T1000 (cell line): ENCODE measurements around the gene CEP295NL.
A peak's percentile ranks its signal among the peaks of the same experiment; 100 is the strongest.

Experiments used
- DNase-seq: peaks from one replicate; lab custom pipeline; 2025; ENCODE audit warnings: mixed read lengths; lab: John Stamatoyannopoulos, UW

Gene CEP295NL

GRCh38 chr17:78864117-78864516, 38.9 kb downstream of the CEP295NL start:
- DNase-seq: no peak

GRCh38 chr17:78862073-78863023, 40.7 kb downstream of the CEP295NL start:
- peak; percentile 98 for DNase-seq

- no peak for DNase-seq
Measured at GRCh38 chr17:78861229-78861628, 41.8 kb downstream of the CEP295NL start.

DNA sequence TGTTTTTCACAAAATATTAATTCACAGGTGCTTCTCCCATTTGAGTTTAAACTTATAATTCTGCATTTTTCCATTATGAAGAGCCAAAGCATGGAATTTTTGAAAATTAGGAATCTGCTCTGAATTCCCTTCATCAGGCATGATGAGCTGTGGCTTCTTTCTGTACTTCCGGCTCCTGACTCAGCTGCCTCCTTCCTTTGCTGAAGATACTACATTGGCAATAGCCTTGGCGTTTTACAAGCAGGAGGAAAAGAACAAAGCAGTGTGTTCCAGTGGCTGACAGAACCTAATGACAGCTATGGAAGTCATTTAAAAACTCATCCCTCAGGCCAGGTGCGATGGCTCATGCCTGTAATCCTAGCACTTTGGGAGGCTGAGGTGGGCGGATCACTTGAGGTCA, 44.0 kb downstream of the CEP295NL start:
- DNase-seq: no peak

DNA sequence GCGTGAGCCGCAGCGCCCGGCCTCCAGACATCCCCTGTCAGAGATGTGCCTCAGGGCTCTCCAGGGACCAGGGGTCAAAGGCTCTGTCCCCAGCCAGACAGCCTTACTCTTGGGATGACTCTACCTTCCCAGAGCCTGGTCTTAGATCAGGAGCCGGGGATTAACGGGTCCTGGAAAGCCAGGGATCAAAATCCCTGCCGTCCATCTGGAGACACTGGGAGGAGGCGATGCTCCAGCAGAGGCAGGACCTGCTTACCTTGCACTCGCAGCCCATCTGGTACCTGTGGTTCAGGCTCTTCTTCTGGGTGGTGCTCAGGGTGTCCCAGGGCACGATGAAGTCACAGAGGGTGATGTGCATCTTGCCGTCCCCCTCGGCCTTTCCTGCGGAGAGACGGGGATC, 45.7 kb downstream of the CEP295NL start:
- DNase-seq: no peak

- DNase-seq: no peak
Measured at GRCh38 chr17:78855561-78856165, 47.3 kb downstream of the CEP295NL start.

DNA sequence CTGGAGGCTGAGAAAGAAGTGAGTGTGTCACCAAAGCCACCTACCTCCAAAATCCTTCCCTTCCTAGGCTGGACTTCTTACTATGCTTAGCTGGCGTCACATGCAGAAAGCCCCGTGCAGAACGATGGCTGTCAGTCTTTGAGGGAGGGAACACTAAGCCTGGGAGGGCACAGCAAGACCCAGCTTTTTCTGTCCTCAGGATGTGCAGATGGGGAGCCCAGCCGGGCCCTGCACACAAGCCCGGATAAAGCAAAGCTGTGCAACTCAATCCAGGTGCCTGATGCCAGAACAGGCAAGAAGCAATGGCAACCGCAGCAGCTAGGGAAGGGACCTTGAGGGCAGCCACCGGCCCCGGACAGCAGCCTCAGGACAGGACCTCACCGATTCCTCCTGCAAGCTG, 48.5 kb downstream of the CEP295NL start:
- DNase-seq: no peak

- DNase-seq: no peak
Measured at GRCh38 chr17:78853926-78854394, 49.0 kb downstream of the CEP295NL start.

DNA sequence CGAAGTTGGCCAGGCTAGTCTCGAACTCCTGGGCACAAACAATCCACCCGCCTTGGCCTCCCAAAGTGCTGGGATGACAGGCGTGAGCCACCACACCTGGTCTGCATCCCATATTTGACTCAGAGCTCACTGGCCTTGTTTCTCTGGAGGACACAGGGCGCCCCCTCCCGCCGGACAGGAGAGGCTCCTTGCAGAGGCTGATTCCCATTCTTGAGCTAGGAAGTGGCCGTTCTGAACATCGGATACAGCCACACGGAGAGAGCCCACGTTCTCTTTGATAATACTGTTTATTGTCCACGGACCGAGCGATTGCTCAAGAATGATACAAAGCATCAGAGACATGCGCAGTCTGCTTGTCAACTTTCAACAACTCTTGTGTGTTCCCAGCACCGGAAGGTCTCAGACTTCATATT, 50.3 kb downstream of the CEP295NL start:
- DNase-seq: no peak

DNA sequence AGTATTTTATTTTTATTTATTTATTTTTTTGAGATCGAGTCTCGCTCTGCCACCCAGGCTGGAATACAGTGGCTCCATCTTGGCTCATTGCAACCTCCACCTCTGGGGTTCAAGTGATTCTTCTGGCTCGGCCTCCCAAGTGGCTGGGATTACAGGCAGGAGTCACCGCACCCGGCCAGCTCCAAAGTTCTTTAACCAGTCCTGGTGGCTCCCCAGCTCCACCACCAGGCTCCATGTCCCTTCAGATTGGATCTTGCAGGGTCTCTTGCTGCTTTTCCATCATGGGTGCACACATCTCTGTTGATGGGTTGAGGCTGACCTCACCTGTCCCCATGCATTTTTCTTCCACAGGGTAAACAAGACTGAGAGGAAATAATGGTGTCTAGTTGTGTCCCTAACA, 54.0 kb downstream of the CEP295NL start:
- DNase-seq: no peak

GRCh38 chr17:78847052-78847451, 55.9 kb downstream of the CEP295NL start:
- no peak for DNase-seq

DNA sequence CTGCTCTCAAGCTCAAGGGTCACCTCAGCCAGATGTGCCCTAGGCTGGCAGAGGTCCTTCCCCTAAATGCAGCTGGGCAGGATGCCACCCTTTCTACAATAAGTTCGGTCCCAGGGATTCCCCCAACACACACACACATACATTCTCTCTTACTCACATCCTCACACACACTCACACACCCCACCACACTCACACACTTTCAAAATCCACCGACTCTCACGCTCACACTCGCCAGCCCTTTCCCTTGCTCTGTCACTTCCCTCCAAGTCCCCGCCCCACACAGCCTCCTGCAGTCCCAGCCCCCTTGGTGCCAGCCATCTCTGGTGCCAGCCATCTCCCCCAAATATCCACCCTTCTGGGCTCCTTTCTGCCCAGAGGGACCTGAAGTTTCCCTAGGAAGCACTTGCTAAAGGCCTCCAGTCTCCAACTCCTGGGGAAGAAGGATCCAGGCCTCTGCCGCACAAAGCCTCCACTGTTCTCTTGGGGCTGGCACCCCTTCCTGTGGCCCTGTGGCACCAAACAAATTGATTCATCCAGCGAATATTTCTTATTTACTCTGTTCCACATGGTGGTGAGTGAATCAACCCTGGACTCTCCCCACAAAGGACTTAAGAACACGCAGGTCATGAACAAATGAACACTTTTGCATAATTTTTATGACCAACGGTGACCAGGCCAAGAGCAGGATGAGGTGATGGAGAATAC, 58.5 kb downstream of the CEP295NL start:
- no peak for DNase-seq

DNA sequence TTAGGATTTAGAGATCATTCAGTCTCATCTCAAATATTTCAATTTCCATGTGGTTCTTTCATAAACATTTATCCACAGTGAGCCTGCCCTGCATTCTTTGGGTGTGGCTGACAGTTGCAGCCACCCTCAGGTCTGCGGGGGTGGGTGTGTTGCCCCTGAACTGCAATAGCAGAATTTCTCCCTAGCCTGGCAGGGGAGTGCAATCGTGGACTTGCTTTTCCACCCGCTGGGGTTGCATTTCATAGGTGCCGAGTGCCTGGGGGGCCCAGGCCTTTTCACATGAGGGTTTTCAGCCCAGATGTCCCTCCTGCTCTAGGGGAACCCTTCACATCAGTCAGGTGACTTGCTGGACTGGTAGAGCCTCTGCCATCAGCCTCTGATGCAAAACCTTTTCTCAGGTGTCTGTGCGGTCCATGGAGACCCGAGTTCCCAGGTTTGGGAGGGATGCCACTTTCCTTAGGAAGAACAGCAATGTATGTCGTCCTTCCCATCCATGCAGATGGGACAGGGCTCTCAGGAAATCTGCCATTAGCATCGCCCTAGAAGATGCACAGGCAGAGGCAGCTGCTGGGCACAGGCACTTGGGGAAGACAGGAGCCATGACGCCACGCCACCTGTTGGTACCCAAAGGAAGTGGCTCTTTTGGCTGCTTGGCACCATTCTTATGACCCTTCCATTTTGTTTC, 60.0 kb downstream of the CEP295NL start:
- DNase-seq: no peak

GRCh38 chr17:78840780-78841611, 62.0 kb downstream of the CEP295NL start, which contains the start of gene USP36:
USP36 (minus strand) TSS chr17:78840814; CDS start chr17:78836363, 4,451 bp downstream.
- peak; percentile 97 for DNase-seq
